ENCODE measurements around the gene CEP43. TPM values are rescaled to one million over a fixed set of nuclear protein-coding genes. Genes with fewer than 3 reads are reported as not detected.

Gene CEP43
- total and polyA plus RNA-seq, 10 donors, result 9.0 to 21.8 (median 14.3) TPM

DNA sequence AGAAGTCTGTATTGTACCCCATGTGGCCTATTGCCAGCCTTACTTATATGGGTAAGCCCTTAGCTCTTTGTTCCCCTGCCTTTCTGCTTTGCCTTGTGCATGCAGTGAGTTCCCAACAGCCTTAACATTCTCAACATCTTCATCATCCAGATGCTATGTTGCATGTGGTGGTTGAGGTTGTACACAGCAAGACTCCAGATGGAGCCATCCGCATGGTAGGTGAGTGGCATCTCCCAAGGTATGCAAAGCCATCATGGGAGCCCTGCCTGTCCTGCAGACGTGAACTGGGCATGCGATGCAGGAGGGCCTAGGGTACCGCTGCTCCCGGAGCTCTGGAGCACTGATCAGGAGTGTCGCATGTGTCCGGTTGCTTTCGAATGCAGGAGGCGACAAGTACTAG lies 16.1 kb downstream of the CEP43 start:
- no peak overlapping the region for H3K27ac ChIP-seq
- H3K4me1 ChIP-seq, result no peaks in the 10 kb centered on the region
- intact Hi-C loops (cut with DNase I; ENCODE audit: low total_unique reads), result no loop called here
- DNase-seq, result no peak
- H3K4me3 ChIP-seq, result no peak overlapping the region
- no peaks in the 10 kb centered on the region for H3K9me3 ChIP-seq
- no peaks in the 10 kb centered on the region for H3K27me3 ChIP-seq (replicated peaks in 1 of 7)
- 96 to 98% (median 97%) methylated on average over 9 of the region's 9 CpGs for WGBS, 5 donors
- H3K36me3 ChIP-seq, result peaks cover 0 to 97% (median 30%) of the 10 kb centered on the region in 6 donors
- TF ChIP-seq CTCF (IDR thresholded peaks at IDR 0.05 in 8 of 11, conservative IDR thresholded peaks at IDR 0.05 in 3 of 11), result no peak
- no peak for TF ChIP-seq POLR2AphosphoS5 (IDR thresholded peaks at IDR 0.05)
- no peak for TF ChIP-seq POLR2A (IDR thresholded peaks at IDR 0.05)

DNA sequence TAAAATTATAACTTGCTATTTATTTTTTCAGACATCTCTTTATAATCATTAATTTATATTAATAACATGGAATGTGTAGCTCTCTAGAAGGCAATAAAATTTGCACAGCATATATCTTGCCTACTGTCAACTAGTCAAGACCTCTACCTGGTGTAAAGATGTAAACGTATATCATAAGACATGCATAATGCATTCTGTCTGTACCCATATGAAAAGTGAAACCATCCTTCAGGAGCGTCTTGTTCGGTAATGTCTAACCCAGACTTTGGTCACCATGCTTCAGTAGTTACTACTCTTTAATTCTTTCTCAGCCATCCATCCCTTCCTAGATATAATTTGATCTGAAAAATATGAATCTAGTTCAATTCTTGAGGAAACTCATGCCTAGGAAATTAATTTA lies 21.0 kb downstream of the CEP43 start:
- Histone ChIP-seq H3K27ac (no peak overlapping the region), H3K27me3 (replicated peaks in 1 of 7) (no peaks in the 10 kb centered on the region), H3K36me3 (peaks cover 0 to 97% (median 9%) of the 10 kb centered on the region in 6 donors), H3K4me1 (peaks cover 0 to 9% (median 0%) of the 10 kb centered on the region in 6 donors), H3K9me3 (no peaks in the 10 kb centered on the region), H3K4me3 (peak overlapping the region in 1 of 8 donors; percentile 5)
- 71 to 95% (median 90%) methylated on average over 3 of the region's 3 CpGs for WGBS, 5 donors
- DNase-seq, result no peak
- TF ChIP-seq POLR2A (IDR thresholded peaks at IDR 0.05), result no peak
- no peak for TF ChIP-seq CTCF (IDR thresholded peaks at IDR 0.05 in 8 of 11, conservative IDR thresholded peaks at IDR 0.05 in 3 of 11)
- TF ChIP-seq POLR2AphosphoS5 (IDR thresholded peaks at IDR 0.05), result no peak
- intact Hi-C loops (cut with DNase I; ENCODE audit: low total_unique reads), result no loop called here

DNA sequence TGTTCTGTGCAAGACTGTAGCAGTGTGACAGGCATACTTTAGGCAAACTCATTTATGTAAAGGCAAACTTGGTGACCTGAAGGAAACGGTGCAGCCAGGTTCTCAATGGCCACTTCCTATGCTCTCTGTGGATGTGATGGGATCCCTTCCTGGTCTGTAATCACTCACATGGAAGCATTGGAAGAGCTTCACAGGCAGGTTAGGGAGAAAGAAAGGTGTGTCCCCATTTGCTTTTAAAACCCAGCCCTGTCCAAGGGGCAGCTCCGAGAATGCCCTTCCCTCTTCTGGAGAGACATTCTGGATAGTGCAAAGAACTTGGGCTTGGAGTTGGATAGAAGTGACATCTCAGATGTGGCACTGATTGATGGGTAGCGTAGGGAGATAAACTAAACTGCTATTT lies 28.1 kb downstream of the CEP43 start:
- no peak for DNase-seq
- Histone ChIP-seq H3K27ac (no peak overlapping the region), H3K9me3 (no peaks in the 10 kb centered on the region), H3K27me3 (replicated peaks in 1 of 7) (no peaks in the 10 kb centered on the region), H3K36me3 (peaks cover 3 to 99% (median 27%) of the 10 kb centered on the region in 6 donors), H3K4me3 (no peak overlapping the region), H3K4me1 (peaks cover 0 to 18% (median 9%) of the 10 kb centered on the region in 6 donors)
- 90 to 95% (median 93%) methylated on average over 3 of the region's 3 CpGs for WGBS, 5 donors
- no peak for TF ChIP-seq POLR2A (IDR thresholded peaks at IDR 0.05)
- TF ChIP-seq CTCF (IDR thresholded peaks at IDR 0.05 in 8 of 11, conservative IDR thresholded peaks at IDR 0.05 in 3 of 11), result no peak
- TF ChIP-seq POLR2AphosphoS5 (IDR thresholded peaks at IDR 0.05), result no peak
- intact Hi-C loops (cut with DNase I; ENCODE audit: low total_unique reads), result no loop called here

GRCh38 chr6:167027772-167028171 lies 28.6 kb downstream of the CEP43 start:
- WGBS, 5 donors, result 95 to 98% (median 97%) methylated on average over 6 of the region's 6 CpGs
- H3K27me3 ChIP-seq (replicated peaks in 1 of 7), result no peaks in the 10 kb centered on the region
- H3K4me1 ChIP-seq, result peaks cover 0 to 18% (median 9%) of the 10 kb centered on the region in 6 donors
- H3K9me3 ChIP-seq, result no peaks in the 10 kb centered on the region
- TF ChIP-seq POLR2A (IDR thresholded peaks at IDR 0.05) (no peak), POLR2AphosphoS5 (IDR thresholded peaks at IDR 0.05) (no peak), CTCF (IDR thresholded peaks at IDR 0.05 in 8 of 11, conservative IDR thresholded peaks at IDR 0.05 in 3 of 11) (no peak)
- peaks cover 3 to 99% (median 28%) of the 10 kb centered on the region in 6 donors for H3K36me3 ChIP-seq
- intact Hi-C loops (cut with DNase I; ENCODE audit: low total_unique reads), result no loop called here
- DNase-seq, result no peak
- no peak overlapping the region for H3K27ac ChIP-seq
- H3K4me3 ChIP-seq, result no peak overlapping the region

Data from spleen (tissue), 11 donors.